GM21526 (cell line): ENCODE results near the gene STIL.

ENCODE experiments used
- ATAC-seq: cut with Tn5 transposase; IDR thresholded peaks from one replicate; pipeline ENCODE4 v1.9.1; 2021; ENCODE audit warnings: moderate library complexity; ENCODE audit not compliant: unreplicated experiment, low FRiP score

STIL gene

GRCh38 chr1:47241114-47242113 is 72.5 kb downstream of the STIL start:
- ATAC-seq = no peak

- no peak for ATAC-seq
Observed at GRCh38 chr1:47238935-47239592, 74.9 kb downstream of the STIL start.

- ATAC-seq = no peak
Observed at GRCh38 chr1:47235806-47236205, 78.1 kb downstream of the STIL start.

- no peak for ATAC-seq
Observed at GRCh38 chr1:47235241-47235681, 78.7 kb downstream of the STIL start.

- ATAC-seq = no peak
Observed at GRCh38 chr1:47233186-47233585, 80.8 kb downstream of the STIL start.

- no peak for ATAC-seq
Observed at GRCh38 chr1:47232187-47232874, 81.6 kb downstream of the STIL start, which contains the start of gene TAL1. Gene TAL1 (minus strand): TSS chr1:47232225. CDS start chr1:47225888, 6,337 bp downstream.

GRCh38 chr1:47231301-47232186 is 82.4 kb downstream of the STIL start:
- no peak for ATAC-seq

GRCh38 chr1:47230692-47231300 is 83.2 kb downstream of the STIL start:
- no peak for ATAC-seq

GRCh38 chr1:47229886-47230691 is 83.9 kb downstream of the STIL start:
- ATAC-seq = no peak

- no peak for ATAC-seq
Observed at GRCh38 chr1:47229031-47229885, 84.7 kb downstream of the STIL start.

GRCh38 chr1:47228644-47229030 is 85.3 kb downstream of the STIL start:
- ATAC-seq = no peak

- no peak for ATAC-seq
Observed at GRCh38 chr1:47227341-47228232, 86.4 kb downstream of the STIL start.

GRCh38 chr1:47226839-47227215 is 87.1 kb downstream of the STIL start:
- no peak for ATAC-seq

GRCh38 chr1:47226121-47226838 is 87.7 kb downstream of the STIL start:
- no peak for ATAC-seq

GRCh38 chr1:47225430-47226100 is 88.4 kb downstream of the STIL start:
- no peak for ATAC-seq
